C4-2B (cell line): ENCODE measurements around the gene KDM5C.

ENCODE experiments used
- ZFX ChIP-seq: fragments of 450-650 bp; IDR thresholded peaks from 2 replicates; pipeline ENCODE4 v1.6.1; 2017
- TF ChIP-seq, protein P1 (sequence below): fragments of 450-650 bp; conservative IDR thresholded peaks from 2 replicates; pipeline ENCODE4 v1.5.1; 2017; ENCODE audit warnings: mild to moderate bottlenecking

DNA sequence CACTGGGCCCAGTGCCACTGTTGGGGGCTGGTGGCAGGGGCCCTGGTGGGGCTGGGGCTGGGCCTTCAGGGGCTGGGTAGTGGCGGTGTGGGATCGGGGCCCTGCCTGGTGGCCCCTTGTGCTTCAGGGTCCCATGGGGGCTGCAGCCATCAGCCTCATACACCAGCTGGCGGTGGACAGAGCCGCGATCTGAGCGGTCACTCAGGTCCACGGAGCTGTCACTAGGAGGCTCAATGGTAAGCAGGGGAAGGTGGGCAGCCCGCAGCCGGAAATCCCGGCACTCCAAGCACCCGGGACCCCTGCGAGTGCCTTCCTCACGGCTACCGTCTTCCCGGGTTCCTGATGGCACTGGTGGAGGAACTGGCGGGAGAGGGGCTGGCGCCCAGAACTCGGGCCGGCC, 25.5 kb upstream of the KDM5C start:
- TF ChIP-seq, protein P1, sequence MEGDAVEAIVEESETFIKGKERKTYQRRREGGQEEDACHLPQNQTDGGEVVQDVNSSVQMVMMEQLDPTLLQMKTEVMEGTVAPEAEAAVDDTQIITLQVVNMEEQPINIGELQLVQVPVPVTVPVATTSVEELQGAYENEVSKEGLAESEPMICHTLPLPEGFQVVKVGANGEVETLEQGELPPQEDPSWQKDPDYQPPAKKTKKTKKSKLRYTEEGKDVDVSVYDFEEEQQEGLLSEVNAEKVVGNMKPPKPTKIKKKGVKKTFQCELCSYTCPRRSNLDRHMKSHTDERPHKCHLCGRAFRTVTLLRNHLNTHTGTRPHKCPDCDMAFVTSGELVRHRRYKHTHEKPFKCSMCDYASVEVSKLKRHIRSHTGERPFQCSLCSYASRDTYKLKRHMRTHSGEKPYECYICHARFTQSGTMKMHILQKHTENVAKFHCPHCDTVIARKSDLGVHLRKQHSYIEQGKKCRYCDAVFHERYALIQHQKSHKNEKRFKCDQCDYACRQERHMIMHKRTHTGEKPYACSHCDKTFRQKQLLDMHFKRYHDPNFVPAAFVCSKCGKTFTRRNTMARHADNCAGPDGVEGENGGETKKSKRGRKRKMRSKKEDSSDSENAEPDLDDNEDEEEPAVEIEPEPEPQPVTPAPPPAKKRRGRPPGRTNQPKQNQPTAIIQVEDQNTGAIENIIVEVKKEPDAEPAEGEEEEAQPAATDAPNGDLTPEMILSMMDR: no peak
- no peak for TF ChIP-seq ZFX
